Heart left ventricle (tissue), 13 donors: Measurements from ENCODE around the gene NRP1.

ENCODE experiments used
- POLR2A ChIP-seq, 2 donors: fragments of 450-650 bp; IDR thresholded peaks; one replicate each; pipeline ENCODE4 v1.6.1; 2017; ENCODE audit warnings: antibody characterized with exemption in 2 of 2, mild to moderate bottlenecking in 2 of 2, moderate library complexity in 2 of 2
- TF ChIP-seq, protein P1 (sequence below), 12 donors: fragments of 200-600 bp; sonication (generic) in 4 of 12; IDR thresholded peaks; one replicate each; pipeline versions ENCODE4 v1.5.0 to v1.8.0; 2018 to 2022; ENCODE audit warnings: antibody characterized with exemption in 12 of 12, mild to moderate bottlenecking in 5 of 12
- donor health status: ischemic (EF 13 %, LVEDD 7.1; RV severe dilation, severe dysfunction).
- donor health status: DM: no; HTN: yes; CAD: no.
- donor health status: DM: no; HTN: no; CAD: no.
- donor health status: ischemic (EF 25% LVEDD 6.9; RV normal size, moderate dysfunction).
- donor health status: ischemic (EF 25% LVEDD 5.7; RV mildly dilated, moderate dysfunction).
- donor health status: ischemic (EF 35%, LVEDD 5.7; RV mildly dilated, moderate dysfunction).
- donor health status: nonischemic (EF 11% LVEDD 7.7; RV severe dilation, severe dysfunction).
- donor health status: DM: yes; HTN: yes; CAD: no.
- donor health status: PGD.
- donor health status: ischemic (EF 29% LVEDD 5.4; RV normal size, mild dysfunction).
- donor health status: nonischemic (EF 23%, LVEDD 6.1; RV moderate dilation, normal function).

GRCh38 chr10:33279276-33279675, 55.2 kb downstream of the NRP1 start:
- TF ChIP-seq, protein P1, sequence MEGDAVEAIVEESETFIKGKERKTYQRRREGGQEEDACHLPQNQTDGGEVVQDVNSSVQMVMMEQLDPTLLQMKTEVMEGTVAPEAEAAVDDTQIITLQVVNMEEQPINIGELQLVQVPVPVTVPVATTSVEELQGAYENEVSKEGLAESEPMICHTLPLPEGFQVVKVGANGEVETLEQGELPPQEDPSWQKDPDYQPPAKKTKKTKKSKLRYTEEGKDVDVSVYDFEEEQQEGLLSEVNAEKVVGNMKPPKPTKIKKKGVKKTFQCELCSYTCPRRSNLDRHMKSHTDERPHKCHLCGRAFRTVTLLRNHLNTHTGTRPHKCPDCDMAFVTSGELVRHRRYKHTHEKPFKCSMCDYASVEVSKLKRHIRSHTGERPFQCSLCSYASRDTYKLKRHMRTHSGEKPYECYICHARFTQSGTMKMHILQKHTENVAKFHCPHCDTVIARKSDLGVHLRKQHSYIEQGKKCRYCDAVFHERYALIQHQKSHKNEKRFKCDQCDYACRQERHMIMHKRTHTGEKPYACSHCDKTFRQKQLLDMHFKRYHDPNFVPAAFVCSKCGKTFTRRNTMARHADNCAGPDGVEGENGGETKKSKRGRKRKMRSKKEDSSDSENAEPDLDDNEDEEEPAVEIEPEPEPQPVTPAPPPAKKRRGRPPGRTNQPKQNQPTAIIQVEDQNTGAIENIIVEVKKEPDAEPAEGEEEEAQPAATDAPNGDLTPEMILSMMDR (IDR thresholded peaks at IDR 0.05) = no peak
- TF ChIP-seq POLR2A (IDR thresholded peaks at IDR 0.05) = no peak
